Measurements from ENCODE around the gene SLC1A5.

Gene SLC1A5

GRCh38 chr19:46787331-46788261, 798 bp downstream of the SLC1A5 start:
- peak overlapping the region; percentile 88 for H3K4me3 ChIP-seq (ENCODE audit: low read depth, low read length)
- no peak for TF ChIP-seq CTCF (IDR thresholded peaks at IDR 0.05; ENCODE audit: low read depth, low read length)
- in situ Hi-C loops (cut with HindIII; ENCODE audit: low sequenced_read_pairs), result no loop called here
- DNase-seq (ENCODE audit: low read depth, low spot score), result peak; percentile 67

- TF ChIP-seq CTCF (IDR thresholded peaks at IDR 0.05; ENCODE audit: low read depth, low read length), result no peak
- in situ Hi-C loops (cut with HindIII; ENCODE audit: low sequenced_read_pairs), result no loop called here
- peak overlapping the region; percentile 88 for H3K4me3 ChIP-seq (ENCODE audit: low read depth, low read length)
- DNase-seq (ENCODE audit: low read depth, low spot score), result no peak
Observed at GRCh38 chr19:46787040-46787330, 1.4 kb downstream of the SLC1A5 start.

- in situ Hi-C loops (cut with HindIII; ENCODE audit: low sequenced_read_pairs), result no loop called here
- H3K4me3 ChIP-seq (ENCODE audit: low read depth, low read length), result peak overlapping the region; percentile 88
- no peak for TF ChIP-seq CTCF (IDR thresholded peaks at IDR 0.05; ENCODE audit: low read depth, low read length)
- DNase-seq (ENCODE audit: low read depth, low spot score), result peak; percentile 69
Observed at GRCh38 chr19:46786236-46787039, 2.0 kb downstream of the SLC1A5 start.

- DNase-seq (ENCODE audit: low read depth, low spot score), result no peak
- in situ Hi-C loops (cut with HindIII; ENCODE audit: low sequenced_read_pairs), result no loop called here
- TF ChIP-seq CTCF (IDR thresholded peaks at IDR 0.05; ENCODE audit: low read depth, low read length), result no peak
- peak overlapping the region; percentile 88 for H3K4me3 ChIP-seq (ENCODE audit: low read depth, low read length)
Observed at GRCh38 chr19:46785980-46786235, 2.5 kb downstream of the SLC1A5 start.

GRCh38 chr19:46785054-46785979, 3.1 kb downstream of the SLC1A5 start:
- no peak for TF ChIP-seq CTCF (IDR thresholded peaks at IDR 0.05; ENCODE audit: low read depth, low read length)
- no peak for DNase-seq (ENCODE audit: low read depth, low spot score)
- H3K4me3 ChIP-seq (ENCODE audit: low read depth, low read length), result peak overlapping the region; percentile 88
- in situ Hi-C loops (cut with HindIII; ENCODE audit: low sequenced_read_pairs), result no loop called here

Measured in astrocyte of the spinal cord (primary cell).